Caco-2 (cell line): ENCODE measurements around the gene SKIL. TPM values are rescaled to one million over a fixed set of nuclear protein-coding genes. Genes with fewer than 3 reads are reported as not detected.
A peak's percentile ranks its signal among the peaks of the same experiment; 100 is the strongest.

ENCODE experiments used
- BruUV-seq: library from RNA; stranded (reverse); fragments of 400-500 nt; replicated peaks from 2 replicates; lab custom pipeline; 2021; lab: Mats Ljungman, UMichigan
- CTCF ChIA-PET: fragments of 300-600 bp; sonication (Branson Sonifier 250); formaldehyde crosslinking; loops from one replicate; lab custom pipeline; 2022; ENCODE audit warnings: antibody characterized with exemption; lab: Charles Lee
- POLR2A ChIA-PET: fragments of 300-600 bp; sonication (Branson Sonifier 250); formaldehyde crosslinking; loops from one replicate; lab custom pipeline; 2022; ENCODE audit warnings: antibody characterized with exemption; lab: Charles Lee
- DNase-seq, 2 experiments: peaks; one replicate each; pipeline versions ENCODE4 v3.0.0 to v3.0.0-alpha.2; 2020 to 2022
- H3K27me3 ChIP-seq: replicated peaks from 2 replicates; pipeline ENCODE4 v1.6.0; 2011; ENCODE audit warnings: low read length; ENCODE audit not compliant: control insufficient read depth, insufficient read depth
- H3K36me3 ChIP-seq: 2 replicates; pipeline ENCODE4 v1.5.1; 2011; ENCODE audit warnings: low read length; ENCODE audit not compliant: control insufficient read depth, insufficient read depth
- H3K4me1 ChIP-seq: fragments of 250-450 bp; sonication (Bioruptor Pico); 2 replicates; pipeline ENCODE4 v1.5.1; 2020; ENCODE audit warnings: mild to moderate bottlenecking
- H3K4me3 ChIP-seq: 2 replicates; pipeline ENCODE4 v1.5.1; 2011; ENCODE audit warnings: low read depth, mild to moderate bottlenecking, control low read depth, low read length
- H3K9me3 ChIP-seq: fragments of 250-450 bp; sonication (Bioruptor Pico); 2 replicates; pipeline ENCODE4 v1.5.1; 2020; ENCODE audit warnings: mild to moderate bottlenecking, moderate library complexity
- H3K27ac Mint-ChIP-seq: one replicate; pipeline ENCODE4 v1.8.0; 2022; ENCODE audit warnings: mixed read lengths; ENCODE audit not compliant: unreplicated experiment
- H3K27me3 Mint-ChIP-seq: one replicate; pipeline ENCODE4 v1.8.0; 2022; ENCODE audit warnings: mixed read lengths; ENCODE audit not compliant: insufficient read depth, unreplicated experiment
- H3K36me3 Mint-ChIP-seq: one replicate; pipeline ENCODE4 v1.8.0; 2022; ENCODE audit warnings: mild to moderate bottlenecking, mixed read lengths; ENCODE audit not compliant: insufficient read depth, unreplicated experiment
- H3K4me1 Mint-ChIP-seq: one replicate; pipeline ENCODE4 v1.8.0; 2022; ENCODE audit warnings: low read depth, mixed read lengths; ENCODE audit not compliant: unreplicated experiment
- H3K4me3 Mint-ChIP-seq: one replicate; pipeline ENCODE4 v1.8.0; 2022; ENCODE audit warnings: mild to moderate bottlenecking, moderate library complexity, mixed read lengths; ENCODE audit not compliant: unreplicated experiment
- H3K9me3 Mint-ChIP-seq: one replicate; pipeline ENCODE4 v1.8.0; 2022; ENCODE audit warnings: mixed read lengths; ENCODE audit not compliant: unreplicated experiment
- intact Hi-C: fragments of 100-400 bp; cut with micrococcal nuclease; formaldehyde crosslinking; loops from one replicate; pipeline ENCODE4 v1.10.0; 2022; ENCODE audit not compliant: unreplicated experiment
- total RNA-seq: library from RNA; stranded (reverse); gene quantifications from 2 replicates; pipeline ENCODE4 v1.2.3, GENCODE V29; 2022
- TF ChIP-seq, protein P1 (sequence below), 2 experiments: fragments of 200-600 bp in 1 of 2; IDR thresholded peaks; 1 replicate in 1 of 2; 2 replicates in 1 of 2; pipeline versions ENCODE4 v1.5.1 to v1.8.0; 2011 to 2022; ENCODE audit warnings: antibody characterized with exemption in 1 of 2, control low read depth in 1 of 2, inconsistent platforms in 1 of 2, low read depth in 1 of 2, low read length in 1 of 2, mild to moderate bottlenecking in 1 of 2, moderate library complexity in 1 of 2; ENCODE audit not compliant: insufficient read depth in 1 of 2, severe bottlenecking in 1 of 2, unreplicated experiment in 1 of 2

The SKIL gene
- total RNA-seq, 1 experiment from 2014 or later = 19.6 TPM

DNA sequence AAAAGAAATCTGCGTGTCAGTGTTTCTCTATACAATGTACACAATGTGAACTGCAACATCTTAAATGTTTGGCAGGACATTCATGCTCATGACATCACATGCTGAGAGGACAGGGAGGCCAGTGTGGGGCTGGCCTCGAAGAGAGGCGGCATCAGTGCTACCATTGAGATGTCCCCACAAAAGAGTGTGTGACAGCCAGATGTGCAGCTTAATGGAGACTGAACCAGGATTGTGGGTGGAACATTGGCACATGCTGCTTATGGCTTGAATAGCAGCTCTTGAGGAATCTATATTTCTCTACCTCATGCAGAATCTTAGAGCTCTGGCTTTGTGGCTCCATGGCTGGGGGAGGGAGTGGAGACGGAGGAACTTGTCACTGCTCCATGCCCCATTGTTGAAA lies 79.7 kb downstream of the SKIL start:
- H3K27me3 ChIP-seq = no peaks in the 10 kb centered on the region
- no peak overlapping the region for H3K27ac Mint-ChIP-seq
- TF ChIP-seq, protein P1, sequence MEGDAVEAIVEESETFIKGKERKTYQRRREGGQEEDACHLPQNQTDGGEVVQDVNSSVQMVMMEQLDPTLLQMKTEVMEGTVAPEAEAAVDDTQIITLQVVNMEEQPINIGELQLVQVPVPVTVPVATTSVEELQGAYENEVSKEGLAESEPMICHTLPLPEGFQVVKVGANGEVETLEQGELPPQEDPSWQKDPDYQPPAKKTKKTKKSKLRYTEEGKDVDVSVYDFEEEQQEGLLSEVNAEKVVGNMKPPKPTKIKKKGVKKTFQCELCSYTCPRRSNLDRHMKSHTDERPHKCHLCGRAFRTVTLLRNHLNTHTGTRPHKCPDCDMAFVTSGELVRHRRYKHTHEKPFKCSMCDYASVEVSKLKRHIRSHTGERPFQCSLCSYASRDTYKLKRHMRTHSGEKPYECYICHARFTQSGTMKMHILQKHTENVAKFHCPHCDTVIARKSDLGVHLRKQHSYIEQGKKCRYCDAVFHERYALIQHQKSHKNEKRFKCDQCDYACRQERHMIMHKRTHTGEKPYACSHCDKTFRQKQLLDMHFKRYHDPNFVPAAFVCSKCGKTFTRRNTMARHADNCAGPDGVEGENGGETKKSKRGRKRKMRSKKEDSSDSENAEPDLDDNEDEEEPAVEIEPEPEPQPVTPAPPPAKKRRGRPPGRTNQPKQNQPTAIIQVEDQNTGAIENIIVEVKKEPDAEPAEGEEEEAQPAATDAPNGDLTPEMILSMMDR (IDR thresholded peaks at IDR 0.05; ENCODE audit: insufficient read depth in 1 of 2, low read depth in 1 of 2, low read length in 1 of 2, severe bottlenecking in 1 of 2, unreplicated experiment in 1 of 2) = no peak
- intact Hi-C loops = no loop called here
- ChIA-PET CTCF (no interaction called here), POLR2A (no interaction called here)
- H3K4me1 Mint-ChIP-seq = no peaks in the 10 kb centered on the region
- no peak overlapping the region for H3K4me3 ChIP-seq
- H3K4me3 Mint-ChIP-seq = no peak overlapping the region
- no TSS peak for BruUV-seq
- H3K4me1 ChIP-seq = no peaks in the 10 kb centered on the region
- no peaks in the 10 kb centered on the region for H3K36me3 ChIP-seq
- no peak for DNase-seq
- no peaks in the 10 kb centered on the region for H3K9me3 ChIP-seq
- no peaks in the 10 kb centered on the region for H3K9me3 Mint-ChIP-seq
- no peaks in the 10 kb centered on the region for H3K36me3 Mint-ChIP-seq
- no peaks in the 10 kb centered on the region for H3K27me3 Mint-ChIP-seq

DNA sequence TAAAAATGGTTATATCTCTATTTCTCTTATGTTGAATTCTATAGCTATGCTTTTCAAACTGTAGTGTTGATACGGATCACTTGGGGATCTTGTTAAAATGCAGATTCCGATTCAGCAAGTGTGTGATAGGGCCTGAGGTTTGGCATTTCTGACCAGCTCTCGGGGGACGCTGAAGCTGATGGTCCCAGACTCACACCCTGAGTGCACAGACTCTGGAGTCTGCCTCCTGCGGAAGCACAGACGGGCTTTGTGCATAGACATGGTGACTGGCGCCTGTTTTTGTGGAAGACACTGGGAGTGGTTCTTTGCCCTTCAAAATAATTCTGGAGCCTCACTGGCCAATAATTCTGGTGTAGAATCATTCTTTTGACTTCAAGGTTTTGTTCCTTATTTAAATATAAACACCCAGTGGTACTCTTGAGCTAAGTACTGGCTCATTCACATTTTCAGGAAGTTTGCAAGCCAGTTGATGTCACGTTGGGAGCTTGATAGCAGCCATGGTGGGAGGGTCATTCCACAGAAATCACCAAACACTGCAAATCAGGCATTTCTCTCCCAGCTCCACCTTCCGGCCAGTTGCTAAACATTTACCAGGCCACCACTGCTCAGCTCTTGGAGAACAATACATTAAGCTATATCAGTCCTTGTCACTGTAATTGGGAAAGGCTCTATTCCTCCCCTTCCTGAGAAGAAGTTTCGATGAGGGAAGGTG lies 80.3 kb downstream of the SKIL start:
- no peak for DNase-seq
- H3K27me3 Mint-ChIP-seq = peaks cover 4% of the 10 kb centered on the region
- H3K9me3 Mint-ChIP-seq = no peaks in the 10 kb centered on the region
- intact Hi-C loops = no loop called here
- no peak overlapping the region for H3K27ac Mint-ChIP-seq
- H3K9me3 ChIP-seq = no peaks in the 10 kb centered on the region
- H3K4me3 Mint-ChIP-seq = no peak overlapping the region
- H3K4me1 ChIP-seq = no peaks in the 10 kb centered on the region
- H3K36me3 Mint-ChIP-seq = no peaks in the 10 kb centered on the region
- H3K27me3 ChIP-seq = no peaks in the 10 kb centered on the region
- no peaks in the 10 kb centered on the region for H3K36me3 ChIP-seq
- TF ChIP-seq, protein P1 (IDR thresholded peaks at IDR 0.05; ENCODE audit: insufficient read depth in 1 of 2, low read depth in 1 of 2, low read length in 1 of 2, severe bottlenecking in 1 of 2, unreplicated experiment in 1 of 2) = peak in 1 of 2 experiments; percentile 13
- H3K4me1 Mint-ChIP-seq = no peaks in the 10 kb centered on the region
- H3K4me3 ChIP-seq = no peak overlapping the region
- CTCF ChIA-PET = interaction anchor here (1.2 kb wide), 1 partner anchor 24 kb away, joined by 5 read pairs; no protein-coding TSS in a partner anchor
- POLR2A ChIA-PET = no interaction called here
- BruUV-seq = no TSS peak

DNA sequence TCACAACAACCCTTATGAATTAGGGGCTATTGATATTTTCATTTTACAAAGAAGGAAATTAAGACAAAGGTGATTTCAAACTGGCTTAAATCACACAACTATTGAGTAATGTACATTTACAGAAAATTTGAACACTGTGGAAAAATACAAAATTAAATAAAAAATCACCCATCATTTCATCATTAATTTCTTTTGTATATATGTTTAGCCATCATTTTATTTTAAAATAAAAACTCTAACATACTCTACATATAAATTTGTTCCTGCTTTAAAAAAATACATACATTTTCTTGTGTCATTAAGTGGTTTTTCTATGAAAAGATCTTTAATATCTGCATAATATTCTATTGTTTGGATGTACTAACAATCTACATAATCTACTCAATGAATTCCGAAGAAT lies 81.3 kb downstream of the SKIL start:
- Mint-ChIP-seq H3K36me3 (no peaks in the 10 kb centered on the region), H3K9me3 (no peaks in the 10 kb centered on the region), H3K27me3 (peaks cover 4% of the 10 kb centered on the region), H3K4me3 (no peak overlapping the region), H3K27ac (no peak overlapping the region), H3K4me1 (no peaks in the 10 kb centered on the region)
- ChIA-PET POLR2A (no interaction called here), CTCF (no interaction called here)
- Histone ChIP-seq H3K4me1 (no peaks in the 10 kb centered on the region), H3K9me3 (no peaks in the 10 kb centered on the region), H3K4me3 (no peak overlapping the region), H3K36me3 (no peaks in the 10 kb centered on the region), H3K27me3 (no peaks in the 10 kb centered on the region)
- intact Hi-C loops = no loop called here
- BruUV-seq = no TSS peak
- DNase-seq = no peak
- TF ChIP-seq, protein P1 (IDR thresholded peaks at IDR 0.05; ENCODE audit: insufficient read depth in 1 of 2, low read depth in 1 of 2, low read length in 1 of 2, severe bottlenecking in 1 of 2, unreplicated experiment in 1 of 2) = no peak
